Nephron (organoid): ENCODE results near the gene GJC1.

ENCODE experiments used
- H3K27ac Mint-ChIP-seq, 3 experiments: 2 replicates each; pipeline ENCODE4 v1.8.0; 2020; ENCODE audit warnings: mixed read lengths in 3 of 3, mild to moderate bottlenecking in 2 of 3, moderate library complexity in 1 of 3
- H3K27me3 Mint-ChIP-seq: 2 replicates; pipeline ENCODE4 v1.8.0; 2021; ENCODE audit warnings: low read depth, mild to moderate bottlenecking, moderate library complexity, mixed read lengths
- H3K36me3 Mint-ChIP-seq: 2 replicates; pipeline ENCODE4 v1.8.0; 2020; ENCODE audit warnings: low read depth, mixed read lengths
- H3K4me1 Mint-ChIP-seq: 2 replicates; pipeline ENCODE4 v1.8.0; 2020; ENCODE audit warnings: mixed read lengths
- H3K4me3 Mint-ChIP-seq, 3 experiments: 2 replicates each; pipeline ENCODE4 v1.8.0; 2020; ENCODE audit warnings: mild to moderate bottlenecking in 3 of 3, mixed read lengths in 3 of 3, moderate library complexity in 2 of 3
- H3K9me3 Mint-ChIP-seq: 2 replicates; pipeline ENCODE4 v1.8.0; 2020; ENCODE audit warnings: mixed read lengths
- CTCF ChIP-seq, 3 experiments: fragments of 200-600 bp; sonication (generic); IDR thresholded peaks; one replicate each; pipeline ENCODE4 v1.5.0; 2021; ENCODE audit warnings: antibody characterized with exemption in 3 of 3; ENCODE audit not compliant: unreplicated experiment in 3 of 3

The GJC1 gene

DNA sequence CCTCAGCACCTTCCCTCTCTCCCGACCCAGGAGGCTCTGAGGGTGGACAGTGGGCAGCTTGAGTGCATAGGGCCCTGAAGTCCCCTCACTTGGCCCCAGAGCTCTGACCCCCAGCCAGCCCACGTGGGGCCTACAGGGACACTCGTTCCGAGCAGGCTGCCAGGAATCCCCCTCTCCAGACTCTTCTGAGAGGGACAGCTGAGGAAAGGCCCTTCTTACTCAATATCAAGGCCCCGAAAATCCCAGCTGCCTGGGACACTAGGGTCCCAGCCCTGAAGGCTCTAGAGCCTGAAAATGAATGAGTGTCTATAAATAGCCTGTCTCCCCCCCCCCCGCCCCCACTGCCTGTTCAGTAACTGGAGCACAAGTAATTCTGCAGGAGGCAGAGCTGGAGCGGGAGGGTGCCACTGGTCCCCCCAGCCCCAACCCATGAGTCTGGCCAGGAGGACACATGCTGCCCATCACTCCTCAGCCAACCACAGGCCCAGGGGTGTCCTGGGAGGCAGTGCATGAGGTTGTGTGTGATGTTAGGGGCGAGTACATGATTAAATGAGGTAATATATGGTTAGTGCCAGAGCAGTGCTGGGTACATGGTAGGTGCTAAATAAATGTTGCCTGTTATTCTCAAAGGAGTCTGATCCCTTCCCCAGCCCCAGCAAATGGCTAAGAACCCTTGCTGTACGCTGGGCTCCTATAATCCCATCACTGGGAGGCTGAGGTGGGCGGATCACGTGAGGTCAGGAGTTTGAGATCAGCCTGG is 59.7 kb downstream of the GJC1 start:
- Mint-ChIP-seq H3K9me3 (no peaks in the 10 kb centered on the region), H3K4me3 (no peak overlapping the region), H3K36me3 (no peaks in the 10 kb centered on the region), H3K27ac (no peak overlapping the region), H3K27me3 (peaks cover 9% of the 10 kb centered on the region), H3K4me1 (peaks cover 5% of the 10 kb centered on the region)
- TF ChIP-seq CTCF (IDR thresholded peaks at IDR 0.05; ENCODE audit: unreplicated experiment in 3 of 3) = no peak

- no peaks in the 10 kb centered on the region for H3K36me3 Mint-ChIP-seq
- H3K9me3 Mint-ChIP-seq = no peaks in the 10 kb centered on the region
- no peak overlapping the region for H3K4me3 Mint-ChIP-seq
- peaks cover 5% of the 10 kb centered on the region for H3K4me1 Mint-ChIP-seq
- no peak for TF ChIP-seq CTCF (IDR thresholded peaks at IDR 0.05; ENCODE audit: unreplicated experiment in 3 of 3)
- H3K27me3 Mint-ChIP-seq = peaks cover 8% of the 10 kb centered on the region
- H3K27ac Mint-ChIP-seq = no peak overlapping the region
Measured at GRCh38 chr17:44769647-44770084, 60.4 kb downstream of the GJC1 start.

GRCh38 chr17:44769230-44769629 is 60.9 kb downstream of the GJC1 start:
- Mint-ChIP-seq H3K4me3 (no peak overlapping the region), H3K27me3 (peaks cover 8% of the 10 kb centered on the region), H3K36me3 (no peaks in the 10 kb centered on the region), H3K27ac (no peak overlapping the region), H3K9me3 (no peaks in the 10 kb centered on the region), H3K4me1 (peaks cover 5% of the 10 kb centered on the region)
- no peak for TF ChIP-seq CTCF (IDR thresholded peaks at IDR 0.05; ENCODE audit: unreplicated experiment in 3 of 3)

DNA sequence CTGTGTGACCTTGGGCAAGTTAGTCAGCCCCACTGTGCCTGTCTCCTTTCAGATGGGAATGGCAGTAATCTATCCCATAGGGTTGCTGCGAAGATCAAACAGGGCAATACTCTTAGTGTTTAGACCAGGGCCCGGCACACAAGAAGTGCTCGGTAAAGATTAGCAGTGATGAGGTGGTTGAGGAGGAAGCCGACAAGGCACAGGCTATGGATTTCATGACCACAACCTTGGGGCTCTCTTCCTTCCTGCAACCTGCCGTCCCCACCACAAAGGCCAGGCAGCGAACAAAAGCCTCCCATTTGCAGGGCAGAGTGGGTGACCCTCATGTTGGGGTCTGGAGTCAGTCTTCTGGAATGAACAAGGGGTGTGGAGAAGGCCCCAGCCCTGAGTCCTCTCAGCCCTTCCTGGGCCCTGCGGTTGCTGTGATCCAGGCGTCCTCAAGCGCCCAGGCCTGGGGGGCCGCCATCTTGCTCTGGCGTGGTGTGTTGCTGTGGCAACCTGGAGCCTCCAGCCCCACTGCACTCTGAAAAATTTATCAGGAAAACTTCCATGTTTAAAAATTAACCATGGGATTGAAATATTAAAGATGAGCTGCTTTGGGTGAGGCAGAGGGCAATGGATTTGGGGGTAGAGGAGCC is 61.5 kb downstream of the GJC1 start:
- Mint-ChIP-seq H3K36me3 (no peaks in the 10 kb centered on the region), H3K4me1 (peaks cover 5% of the 10 kb centered on the region), H3K27me3 (peaks cover 5% of the 10 kb centered on the region), H3K9me3 (no peaks in the 10 kb centered on the region), H3K4me3 (no peak overlapping the region), H3K27ac (no peak overlapping the region)
- TF ChIP-seq CTCF (IDR thresholded peaks at IDR 0.05; ENCODE audit: unreplicated experiment in 3 of 3) = no peak

GRCh38 chr17:44767493-44767892 is 62.6 kb downstream of the GJC1 start:
- H3K9me3 Mint-ChIP-seq = no peaks in the 10 kb centered on the region

More at GRCh38 chr17:44767493-44767892, 62.6 kb downstream of the GJC1 start:
- Mint-ChIP-seq H3K36me3 (no peaks in the 10 kb centered on the region), H3K27me3 (peaks cover 8% of the 10 kb centered on the region), H3K27ac (no peak overlapping the region), H3K4me1 (peaks cover 5% of the 10 kb centered on the region), H3K4me3 (no peak overlapping the region)
- TF ChIP-seq CTCF (IDR thresholded peaks at IDR 0.05; ENCODE audit: unreplicated experiment in 3 of 3) = no peak
